Activated naive CD4-positive, alpha-beta T cell treated with anti-CD3 and anti-CD28 coated beads, Interleukin-2, amount 50 U/mL, for 16 hours (primary cell): ENCODE data around the gene ZNF365.

Source experiments
- DNase-seq: peaks from one replicate; pipeline ENCODE4 v3.0.0-alpha.2; 2020

Gene ZNF365

GRCh38 chr10:62426086-62426485 lies 51.9 kb downstream of the ZNF365 start:
- peak; percentile 48 for DNase-seq

GRCh38 chr10:62426600-62426999 lies 52.4 kb downstream of the ZNF365 start:
- DNase-seq, result no peak

- DNase-seq, result no peak
Observed at GRCh38 chr10:62430881-62431280, 56.7 kb downstream of the ZNF365 start.

- DNase-seq, result peak; percentile 70
Observed at GRCh38 chr10:62433181-62433692, 59.1 kb downstream of the ZNF365 start.

- no peak for DNase-seq
Observed at GRCh38 chr10:62433901-62434300, 59.7 kb downstream of the ZNF365 start.

GRCh38 chr10:62437696-62438095 lies 63.5 kb downstream of the ZNF365 start:
- DNase-seq, result no peak

GRCh38 chr10:62442006-62442405 lies 67.8 kb downstream of the ZNF365 start:
- DNase-seq, result no peak

GRCh38 chr10:62442894-62443669 lies 68.9 kb downstream of the ZNF365 start:
- no peak for DNase-seq

- no peak for DNase-seq
Observed at GRCh38 chr10:62443866-62444265, 69.7 kb downstream of the ZNF365 start.

- DNase-seq, result no peak
Observed at GRCh38 chr10:62446627-62447026, 72.5 kb downstream of the ZNF365 start.

GRCh38 chr10:62450912-62451610 lies 76.9 kb downstream of the ZNF365 start:
- no peak for DNase-seq

- no peak for DNase-seq
Observed at GRCh38 chr10:62451611-62451975, 77.4 kb downstream of the ZNF365 start.
